SK-N-MC (cell line): ENCODE measurements around the gene TRA2B.

Experiments
- EZH2 ChIP-seq: fragments of 200-600 bp; sonication (generic); IDR thresholded peaks from one replicate; pipeline ENCODE4 v1.6.1; 2017; ENCODE audit warnings: antibody characterized with exemption
- FOXP2 ChIP-seq: optimal IDR thresholded peaks from 2 replicates; pipeline ENCODE3; 2011; ENCODE audit warnings: mild to moderate bottlenecking, moderate library complexity; ENCODE audit not compliant: insufficient read depth; ENCODE audit errors: extremely low read length, control extremely low read depth
- POLR2AphosphoS5 ChIP-seq: IDR thresholded peaks from 2 replicates; pipeline ENCODE4 v1.6.1; 2012; ENCODE audit warnings: mild to moderate bottlenecking, low read depth, low read length, borderline replicate concordance

- TF ChIP-seq POLR2AphosphoS5 = peak; percentile 11; the same call in 1 of the 2 replicates
- TF ChIP-seq EZH2 = no peak
- TF ChIP-seq FOXP2 = no peak
Measured at GRCh38 chr3:185928496-185928895, 9.3 kb downstream of the TRA2B start.
